SK-N-SH (cell line): ENCODE data around the gene GNAI3. TPM values are rescaled to one million over a fixed set of nuclear protein-coding genes. Genes with fewer than 3 reads are reported as not detected.

ENCODE experiments used
- CTCF ChIA-PET: fragments of 300-600, 350-600 bp; formaldehyde crosslinking; extraction: SDS; loops from one replicate; lab custom pipeline; 2021; lab: Yijun Ruan, JAX
- POLR2A ChIA-PET: fragments of 350-600 bp; sonication (Branson Sonifier 250); formaldehyde crosslinking; extraction: SDS; loops from one replicate; lab custom pipeline; 2020; ENCODE audit warnings: antibody characterized with exemption, inconsistent platforms; lab: Yijun Ruan, JAX
- DNase-seq: peaks from one replicate; pipeline ENCODE4 v3.0.0; 2012
- H2AFZ ChIP-seq: fragments of 200-600 bp; sonication (generic); 2 replicates; pipeline ENCODE4 v1.8.1; 2016; ENCODE audit warnings: antibody characterized with exemption, mild to moderate bottlenecking, low read depth
- H3F3A ChIP-seq: fragments of 200-600 bp; sonication (generic); replicated peaks from 2 replicates; pipeline ENCODE3; 2016; ENCODE audit warnings: antibody characterized with exemption, mild to moderate bottlenecking; ENCODE audit not compliant: insufficient read depth
- H3K27ac ChIP-seq, 2 experiments: fragments of 200-500 bp in 1 of 2; fragments of 200-600 bp in 1 of 2; sonication (Bioruptor generic) in 1 of 2; sonication (generic), shearing (Covaris generic) in 1 of 2; 2 replicates each; pipeline versions ENCODE4 v1.5.1 to v1.6.1; 2014 to 2016; ENCODE audit warnings: low read depth in 2 of 2, inconsistent platforms in 1 of 2, low read length in 1 of 2, mild to moderate bottlenecking in 1 of 2, mixed read lengths in 1 of 2
- H3K27me3 ChIP-seq: fragments of 200-600 bp; sonication (generic), shearing (Covaris generic); 2 replicates; pipeline ENCODE4 v1.6.1; 2016; ENCODE audit warnings: mixed run types; ENCODE audit not compliant: insufficient read depth
- H3K36me3 ChIP-seq, 2 experiments: fragments of 200-500 bp in 1 of 2; fragments of 200-600 bp in 1 of 2; sonication (Bioruptor generic) in 1 of 2; sonication (generic) in 1 of 2; replicated peaks in 1 of 2; 2 replicates each; pipeline versions ENCODE3 to v1.5.1; 2014 to 2016; ENCODE audit warnings: low read length in 1 of 2, mild to moderate bottlenecking in 1 of 2; ENCODE audit not compliant: insufficient read depth in 2 of 2, control insufficient read depth in 1 of 2
- H3K4me1 ChIP-seq, 2 experiments: fragments of 200-500 bp in 1 of 2; fragments of 200-600 bp in 1 of 2; sonication (Bioruptor generic) in 1 of 2; sonication (generic), shearing (Covaris generic) in 1 of 2; 2 replicates each; pipeline versions ENCODE4 v1.5.1 to v1.6.1; 2014 to 2016; ENCODE audit warnings: low read depth in 1 of 2, low read length in 1 of 2, mixed run types in 1 of 2; ENCODE audit not compliant: insufficient read depth in 2 of 2, control insufficient read depth in 1 of 2
- H3K4me2 ChIP-seq: fragments of 200-600 bp; sonication (generic), shearing (Covaris generic); 2 replicates; pipeline ENCODE4 v1.6.1; 2017; ENCODE audit warnings: mixed run types
- H3K4me3 ChIP-seq, 2 experiments: fragments of 200-500 bp in 1 of 2; fragments of 200-600 bp in 1 of 2; sonication (Bioruptor generic) in 1 of 2; sonication (generic), shearing (Covaris generic) in 1 of 2; 2 replicates each; pipeline versions ENCODE4 v1.5.1 to v1.8.1; 2014 to 2016; ENCODE audit warnings: low read depth in 2 of 2, inconsistent platforms in 1 of 2, low read length in 1 of 2, mild to moderate bottlenecking in 1 of 2, mixed read lengths in 1 of 2, moderate library complexity in 1 of 2
- H3K79me2 ChIP-seq: fragments of 200-600 bp; sonication (generic); 2 replicates; pipeline ENCODE4 v1.8.1; 2017; ENCODE audit warnings: mild to moderate bottlenecking; ENCODE audit not compliant: insufficient read depth
- H3K9ac ChIP-seq: fragments of 200-600 bp; sonication (generic); 2 replicates; pipeline ENCODE4 v1.6.1; 2017; ENCODE audit warnings: mixed run types
- H3K9me2 ChIP-seq: fragments of 200-600 bp; sonication (generic); 2 replicates; pipeline ENCODE4 v1.6.1; 2017; ENCODE audit warnings: mixed run types
- H3K9me3 ChIP-seq: fragments of 200-600 bp; sonication (generic); 2 replicates; pipeline ENCODE4 v1.6.1; 2017; ENCODE audit warnings: mixed run types, mild to moderate bottlenecking, moderate library complexity
- H4K20me1 ChIP-seq: fragments of 200-600 bp; sonication (generic); 2 replicates; pipeline ENCODE4 v1.6.1; 2017; ENCODE audit warnings: mild to moderate bottlenecking, mixed run types; ENCODE audit not compliant: insufficient read depth
- EP300 ChIP-seq, 2 experiments: IDR thresholded peaks; 2 replicates each; pipeline versions ENCODE4 v1.4.0 to v1.6.1; 2012; ENCODE audit warnings: borderline replicate concordance in 1 of 2, low read depth in 1 of 2, low read length in 1 of 2
- FOSL2 ChIP-seq: IDR thresholded peaks from 2 replicates; pipeline ENCODE4 v1.4.0; 2012; ENCODE audit warnings: low read depth, mild to moderate bottlenecking, moderate library complexity, borderline replicate concordance
- GATA2 ChIP-seq: sonication (generic); formaldehyde crosslinking; IDR thresholded peaks from 2 replicates; pipeline ENCODE4 v1.5.0; 2020; ENCODE audit warnings: mild to moderate bottlenecking, missing genetic modification reagents
- MXI1 ChIP-seq: IDR thresholded peaks from 2 replicates; pipeline ENCODE4 v1.6.1; 2012; ENCODE audit warnings: mild to moderate bottlenecking, low read depth, low read length, improper control_type of control experiment
- NFIC ChIP-seq: IDR thresholded peaks from 2 replicates; pipeline ENCODE4 v1.4.0; 2012; ENCODE audit warnings: borderline replicate concordance
- RAD21 ChIP-seq: IDR thresholded peaks from 2 replicates; pipeline ENCODE4 v1.6.1; 2012; ENCODE audit warnings: mild to moderate bottlenecking, low read length
- RCOR1 ChIP-seq: fragments of 150-350 bp; IDR thresholded peaks from 2 replicates; pipeline ENCODE4 v1.6.1; 2017; ENCODE audit warnings: antibody characterized with exemption, low read length
- TAF1 ChIP-seq: IDR thresholded peaks from 2 replicates; pipeline ENCODE4 v1.6.1; 2012; ENCODE audit warnings: low read depth, mild to moderate bottlenecking, low read length, moderate library complexity, borderline replicate concordance
- TCF12 ChIP-seq: IDR thresholded peaks from 2 replicates; pipeline ENCODE4 v1.4.0; 2012
- TEAD4 ChIP-seq: IDR thresholded peaks from 2 replicates; pipeline ENCODE4 v1.4.0; 2012; ENCODE audit warnings: mild to moderate bottlenecking, borderline replicate concordance; ENCODE audit not compliant: insufficient read depth
- WGBS: methylation state at CpG from one replicate; pipeline ENCODE4 v1.1.6; 2017; ENCODE audit warnings: low lambda C conversion rate; 5-methylcytosine and 5-hydroxymethylcytosine counted together
- polyA plus RNA-seq, 3 experiments: library from polyadenylated mRNA; depleted of rRNA; stranded (reverse); fragments of >200 nt; gene quantifications; 2 replicates each; pipeline ENCODE4 v1.2.3, GENCODE V29; 2012
- TF ChIP-seq, protein P1 (sequence below): IDR thresholded peaks from 2 replicates; pipeline ENCODE4 v1.4.0; 2012; ENCODE audit warnings: low read depth
- TF ChIP-seq, protein P2 (sequence below): fragments of 150-350 bp; IDR thresholded peaks from 2 replicates; pipeline ENCODE4 v1.6.1; 2017; ENCODE audit warnings: antibody characterized with exemption, low read length, low read depth, borderline replicate concordance

The GNAI3 gene
- polyA plus RNA-seq, 1 of the 3 experiments (the other 2 are of a cell fraction), result 4.0 TPM

DNA sequence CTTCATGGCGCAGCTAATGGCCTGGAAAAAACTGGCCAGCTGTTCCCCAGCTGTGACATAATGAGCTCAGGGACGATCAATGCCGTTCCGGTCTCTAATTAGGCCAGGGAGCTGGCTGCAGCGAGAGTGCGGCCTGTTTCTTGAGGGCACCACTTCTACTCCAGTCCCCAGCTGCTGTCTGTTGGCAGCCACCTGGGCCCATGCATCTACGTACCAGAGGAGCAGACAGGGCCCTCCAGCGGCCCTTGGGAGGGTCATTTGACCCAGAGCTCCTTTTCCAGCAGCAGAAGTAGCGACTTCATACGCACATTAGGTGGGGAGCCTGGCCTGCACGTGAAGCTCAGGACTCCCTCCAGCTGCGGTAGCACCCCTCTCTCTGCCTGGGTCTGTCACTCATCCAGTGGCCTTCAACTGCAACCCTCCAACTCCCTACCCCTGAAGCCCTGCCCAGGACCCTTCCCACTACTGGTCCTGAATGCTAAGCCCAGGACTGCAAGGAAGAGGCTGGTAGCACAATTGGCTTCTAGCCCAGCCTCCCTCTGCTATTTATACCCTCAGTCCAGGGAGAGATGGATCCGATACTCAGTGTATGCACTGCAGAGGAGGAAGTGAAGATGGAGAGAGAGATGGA is 17.8 kb upstream of the GNAI3 start:
- TF ChIP-seq NFIC (no peak), TCF12 (no peak), MXI1 (0 out of 2 replicates have a peak, but pooled peaks have one; percentile 23), RAD21 (no peak), RCOR1 (peak; percentile 43; the same call in 1 of the 2 replicates), EP300 (IDR thresholded peaks at IDR 0.05; ENCODE audit: borderline replicate concordance in 1 of 2, low read depth in 1 of 2, low read length in 1 of 2) (peak in 1 of 2 experiments; percentile 15; a peak in 1 of 4 replicates)
- no peak overlapping the region for H2AFZ ChIP-seq
- H3K4me1 ChIP-seq, result peaks cover 0 to 36% of the 10 kb centered on the region in 2 experiments; a peak in 1 of 4 replicates
- H3K36me3 ChIP-seq, result no peaks in the 10 kb centered on the region
- no peak overlapping the region for H3K4me3 ChIP-seq
- H3K9me2 ChIP-seq, result no peaks in the 10 kb centered on the region
- H3K79me2 ChIP-seq, result no peaks in the 10 kb centered on the region
- ChIA-PET POLR2A (interaction anchor here (0.7 to 2.2 kb wide), 7 partner anchors 18 to 47 kb away, joined by 3 to 13 read pairs (median 6); partner anchors contain the start of genes ATXN7L2, CYB561D1 and GNAI3), CTCF (interaction anchor here (1.6 to 26.3 kb wide), 7 partner anchors 15 to 266 kb away, joined by 4 to 1710 read pairs (median 7); partner anchors contain the start of genes AMIGO1, ATXN7L2 and CYB561D1)
- H3K9ac ChIP-seq, result no peak overlapping the region
- H3K9me3 ChIP-seq, result no peaks in the 10 kb centered on the region
- no peak overlapping the region for H3K4me2 ChIP-seq
- H3F3A ChIP-seq, result no peaks in the 10 kb centered on the region
- peak overlapping the region in 1 of 2 experiments; percentile 74; a peak in 2 of 4 replicates for H3K27ac ChIP-seq
- 71% methylated on average over 13 of the region's 13 CpGs for WGBS
- no peaks in the 10 kb centered on the region for H4K20me1 ChIP-seq
- DNase-seq, result peak; percentile 66
- no peaks in the 10 kb centered on the region; the same call in 1 of the 2 replicates for H3K27me3 ChIP-seq

DNA sequence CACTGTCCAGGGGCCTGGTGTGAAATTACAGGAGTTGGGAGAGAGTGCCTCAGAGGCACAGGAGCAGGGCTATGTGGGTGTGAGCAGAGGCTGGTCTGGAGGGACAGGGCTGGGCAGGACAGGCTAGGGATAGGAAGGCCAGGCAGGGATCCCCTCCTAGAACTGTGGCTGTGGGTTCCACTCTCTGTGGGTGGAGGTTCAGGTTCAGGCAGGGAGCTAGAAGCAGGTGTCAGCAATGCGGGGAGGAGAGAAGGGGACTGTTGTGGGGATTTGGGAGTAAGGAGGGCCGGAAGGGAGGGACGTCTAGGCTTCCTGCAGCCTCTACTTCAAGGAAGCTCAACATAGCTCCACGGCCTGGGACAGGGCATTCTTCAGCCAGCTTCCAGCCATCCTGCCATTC is 17.0 kb upstream of the GNAI3 start:
- Histone ChIP-seq H3K9me3 (no peaks in the 10 kb centered on the region), H3K36me3 (no peaks in the 10 kb centered on the region), H3K4me1 (peaks cover 0 to 44% of the 10 kb centered on the region in 2 experiments; a peak in 1 of 4 replicates), H4K20me1 (no peaks in the 10 kb centered on the region), H2AFZ (no peak overlapping the region), H3K27ac (no peak overlapping the region), H3K4me2 (no peak overlapping the region), H3K4me3 (no peak overlapping the region), H3F3A (no peaks in the 10 kb centered on the region), H3K79me2 (no peaks in the 10 kb centered on the region), H3K9ac (no peak overlapping the region), H3K27me3 (no peaks in the 10 kb centered on the region; the same call in 1 of the 2 replicates), H3K9me2 (no peaks in the 10 kb centered on the region)
- ChIA-PET CTCF (interaction anchor here (0.6 to 26.3 kb wide), 46 partner anchors 8 to 485 kb away, joined by 3 to 1710 read pairs (median 6); partner anchors contain the start of genes AMIGO1, AMPD2, ATXN7L2 and CYB561D1), POLR2A (interaction anchor here (1.0 to 2.0 kb wide), 4 partner anchors 33 to 254 kb away, joined by 3 to 7 read pairs (median 3); partner anchors contain the start of gene CYB561D1)
- WGBS, result 88% methylated on average over 3 of the region's 4 CpGs
- TF ChIP-seq TAF1 (no peak), FOSL2 (no peak), TEAD4 (no peak), GATA2 (CRISPR knock-in tag) (no peak)
- TF ChIP-seq, protein P1, sequence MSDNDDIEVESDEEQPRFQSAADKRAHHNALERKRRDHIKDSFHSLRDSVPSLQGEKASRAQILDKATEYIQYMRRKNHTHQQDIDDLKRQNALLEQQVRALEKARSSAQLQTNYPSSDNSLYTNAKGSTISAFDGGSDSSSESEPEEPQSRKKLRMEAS, result no peak
- TF ChIP-seq, protein P2, sequence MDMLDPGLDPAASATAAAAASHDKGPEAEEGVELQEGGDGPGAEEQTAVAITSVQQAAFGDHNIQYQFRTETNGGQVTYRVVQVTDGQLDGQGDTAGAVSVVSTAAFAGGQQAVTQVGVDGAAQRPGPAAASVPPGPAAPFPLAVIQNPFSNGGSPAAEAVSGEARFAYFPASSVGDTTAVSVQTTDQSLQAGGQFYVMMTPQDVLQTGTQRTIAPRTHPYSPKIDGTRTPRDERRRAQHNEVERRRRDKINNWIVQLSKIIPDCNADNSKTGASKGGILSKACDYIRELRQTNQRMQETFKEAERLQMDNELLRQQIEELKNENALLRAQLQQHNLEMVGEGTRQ, result no peak
- DNase-seq, result no peak
